Activated B cell treated with CpG ODN at 0.5 μM for 24 hours (primary cell): Measurements from ENCODE around the gene SLC44A1. TPM values are rescaled to one million over a fixed set of nuclear protein-coding genes. Genes with fewer than 3 reads are reported as not detected.

Source experiments
- ATAC-seq: fragments of 200-7000 bp; cut with Tn5 transposase; one replicate; pipeline ENCODE4 v1.10.0; 2021; ENCODE audit warnings: low read depth, mild to moderate bottlenecking, moderate library complexity
- CTCF ChIA-PET: fragments of 350-600 bp; sonication (Branson Sonifier 250); formaldehyde crosslinking; loops from one replicate; lab custom pipeline; 2021; ENCODE audit warnings: antibody characterized with exemption; lab: Charles Lee
- POLR2A ChIA-PET: fragments of 350-600 bp; sonication (Branson Sonifier 250); formaldehyde crosslinking; loops from one replicate; lab custom pipeline; 2021; ENCODE audit warnings: antibody characterized with exemption; lab: Charles Lee
- DNase-seq: peaks from one replicate; pipeline ENCODE4 v3.0.0; 2022
- H3K27ac Mint-ChIP-seq: one replicate; pipeline ENCODE4 v1.8.0; 2020; ENCODE audit warnings: mixed read lengths
- H3K27me3 Mint-ChIP-seq: one replicate; pipeline ENCODE4 v1.8.0; 2021; ENCODE audit warnings: mixed read lengths
- H3K36me3 Mint-ChIP-seq: one replicate; pipeline ENCODE4 v1.8.0; 2021; ENCODE audit warnings: low read depth, mixed read lengths
- H3K4me1 Mint-ChIP-seq: one replicate; pipeline ENCODE4 v1.8.0; 2021; ENCODE audit warnings: mixed read lengths
- H3K4me3 Mint-ChIP-seq: one replicate; pipeline ENCODE4 v1.8.0; 2020; ENCODE audit warnings: mild to moderate bottlenecking, mixed read lengths
- H3K9me3 Mint-ChIP-seq: one replicate; pipeline ENCODE4 v1.8.0; 2020; ENCODE audit warnings: mixed read lengths
- CTCF ChIP-seq: fragments of 200-600 bp; IDR thresholded peaks from one replicate; pipeline ENCODE4 v1.8.0; 2022; ENCODE audit warnings: antibody characterized with exemption, mild to moderate bottlenecking
- intact Hi-C: fragments of 100-400 bp; cut with micrococcal nuclease; formaldehyde crosslinking; loops from one replicate; pipeline ENCODE4 v1.15.1; 2024
- total RNA-seq: library from RNA; stranded (reverse); gene quantifications from 2 replicates; pipeline ENCODE4 v1.2.3, GENCODE V29; 2022

Gene SLC44A1
- total RNA-seq, 1 donor from 2014 or later: 10.1 TPM

GRCh38 chr9:105375323-105375722, 130.9 kb downstream of the SLC44A1 start:
- peaks cover 9% of the 10 kb centered on the region for H3K36me3 Mint-ChIP-seq
- no peak overlapping the region for H3K27ac Mint-ChIP-seq
- H3K9me3 Mint-ChIP-seq: no peaks in the 10 kb centered on the region
- ChIA-PET CTCF (no interaction called here), POLR2A (no interaction called here)
- ATAC-seq: no peak
- DNase-seq: no peak
- H3K4me1 Mint-ChIP-seq: no peaks in the 10 kb centered on the region
- no peak for TF ChIP-seq CTCF
- H3K4me3 Mint-ChIP-seq: no peak overlapping the region
- no peaks in the 10 kb centered on the region for H3K27me3 Mint-ChIP-seq
- intact Hi-C loops: no loop called here

DNA sequence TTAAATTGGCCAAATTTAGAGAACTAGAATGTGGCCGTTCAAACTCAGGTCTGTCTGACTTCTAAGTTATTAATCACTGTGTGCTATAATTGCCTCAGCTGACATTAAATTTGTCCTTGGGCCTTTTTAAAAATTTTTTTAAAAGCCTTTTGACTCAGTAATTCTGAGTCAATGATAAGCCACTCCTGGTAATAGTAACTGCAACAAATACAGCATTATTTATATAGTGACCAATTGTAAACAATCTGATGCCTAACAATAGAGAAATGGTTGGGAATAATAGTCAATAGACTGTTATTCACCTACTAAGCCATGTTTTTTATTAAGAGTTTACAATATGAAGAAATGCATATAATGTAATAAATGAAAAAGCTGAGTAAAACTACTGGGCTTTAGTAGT, 132.4 kb downstream of the SLC44A1 start:
- Mint-ChIP-seq H3K36me3 (peaks cover 6% of the 10 kb centered on the region), H3K4me3 (no peak overlapping the region), H3K4me1 (no peaks in the 10 kb centered on the region), H3K27ac (no peak overlapping the region), H3K9me3 (no peaks in the 10 kb centered on the region), H3K27me3 (no peaks in the 10 kb centered on the region)
- ATAC-seq (no peak), DNase-seq (no peak)
- CTCF ChIA-PET: no interaction called here
- POLR2A ChIA-PET: no interaction called here
- intact Hi-C loops: no loop called here
- TF ChIP-seq CTCF: no peak

- POLR2A ChIA-PET: interaction anchor here (0.6 kb wide), 2 partner anchors 20 to 525 kb away, joined by 4 to 7 read pairs; no protein-coding TSS in a partner anchor
- DNase-seq (peak; percentile 17), ATAC-seq (peak; percentile 94)
- peak overlapping the region; percentile 73 for H3K27ac Mint-ChIP-seq
- peak overlapping the region; percentile 77 for H3K4me3 Mint-ChIP-seq
- peaks cover 14% of the 10 kb centered on the region for H3K4me1 Mint-ChIP-seq
- CTCF ChIA-PET: interaction anchor here (0.7 to 1.8 kb wide), 4 partner anchors 13 to 522 kb away, joined by 3 to 5 read pairs (median 4); no protein-coding TSS in a partner anchor
- TF ChIP-seq CTCF: no peak
- H3K27me3 Mint-ChIP-seq: no peaks in the 10 kb centered on the region
- intact Hi-C loops: loop anchor here (1.0 to 10.0 kb wide), 3 partner anchors 140 to 391 kb away; no protein-coding TSS in a partner anchor
- H3K9me3 Mint-ChIP-seq: no peaks in the 10 kb centered on the region
- peaks cover 2% of the 10 kb centered on the region for H3K36me3 Mint-ChIP-seq
Measured at GRCh38 chr9:105385381-105385985, 141.0 kb downstream of the SLC44A1 start.

- Mint-ChIP-seq H3K9me3 (no peaks in the 10 kb centered on the region), H3K27me3 (no peaks in the 10 kb centered on the region)
Measured at GRCh38 chr9:105389796-105390195, 145.3 kb downstream of the SLC44A1 start.

More at GRCh38 chr9:105389796-105390195, 145.3 kb downstream of the SLC44A1 start:
- Mint-ChIP-seq H3K4me3 (no peak overlapping the region), H3K4me1 (peaks cover 11% of the 10 kb centered on the region), H3K36me3 (no peaks in the 10 kb centered on the region), H3K27ac (no peak overlapping the region)
- ATAC-seq (no peak), DNase-seq (no peak)
- POLR2A ChIA-PET: no interaction called here
- intact Hi-C loops: loop anchor here (5.0 to 10.0 kb wide), 2 partner anchors 268 to 395 kb away; no protein-coding TSS in a partner anchor
- no peak for TF ChIP-seq CTCF
- CTCF ChIA-PET: no interaction called here
